H9 (cell line): ENCODE measurements around the gene DENND10. TPM values are rescaled to one million over a fixed set of nuclear protein-coding genes. Genes with fewer than 3 reads are reported as not detected.

Experiments used
- DNase-seq: peaks from one replicate; pipeline ENCODE4 v3.0.0-alpha.2; 2017
- H2AFZ ChIP-seq: one replicate; pipeline ENCODE4 v1.6.1; 2013; ENCODE audit warnings: mild to moderate bottlenecking, low read length, control low read depth, moderate library complexity
- H2AK5ac ChIP-seq: 2 replicates; pipeline ENCODE4 v1.6.1; 2013; ENCODE audit warnings: low read length, control low read depth, mixed read lengths; ENCODE audit not compliant: insufficient read length
- H2BK120ac ChIP-seq: one replicate; pipeline ENCODE4 v1.6.1; 2013; ENCODE audit warnings: low read depth, mild to moderate bottlenecking, low read length, control low read depth, inconsistent platforms; ENCODE audit not compliant: poor library complexity, severe bottlenecking
- H2BK12ac ChIP-seq: 2 replicates; pipeline ENCODE4 v1.6.1; 2013; ENCODE audit warnings: low read length, control low read depth, mixed read lengths, low read depth; ENCODE audit not compliant: insufficient read length
- H2BK15ac ChIP-seq: 2 replicates; pipeline ENCODE4 v1.6.1; 2013; ENCODE audit warnings: low read depth, low read length, control low read depth
- H2BK20ac ChIP-seq: one replicate; pipeline ENCODE4 v1.6.1; 2013; ENCODE audit warnings: low read depth, mild to moderate bottlenecking, low read length, control low read depth, inconsistent platforms; ENCODE audit not compliant: poor library complexity, severe bottlenecking
- H2BK5ac ChIP-seq: 2 replicates; pipeline ENCODE4 v1.6.1; 2013; ENCODE audit warnings: low read length, control low read depth, mixed read lengths; ENCODE audit not compliant: insufficient read length
- H3K14ac ChIP-seq: 2 replicates; pipeline ENCODE4 v1.6.1; 2013; ENCODE audit warnings: low read length, control low read depth; ENCODE audit not compliant: insufficient read depth
- H3K18ac ChIP-seq: 2 replicates; pipeline ENCODE4 v1.6.1; 2013; ENCODE audit warnings: low read depth, mild to moderate bottlenecking, mixed read lengths, low read length, control low read depth; ENCODE audit not compliant: insufficient read length
- H3K23ac ChIP-seq: 2 replicates; pipeline ENCODE4 v1.6.1; 2013; ENCODE audit warnings: low read length, control low read depth, mixed read lengths, low read depth; ENCODE audit not compliant: insufficient read length
- H3K23me2 ChIP-seq: 2 replicates; pipeline ENCODE4 v1.6.1; 2013; ENCODE audit warnings: low read depth, mild to moderate bottlenecking, mixed read lengths, low read length, control low read depth; ENCODE audit not compliant: insufficient read length, poor library complexity, severe bottlenecking
- H3K27ac ChIP-seq: 2 replicates; pipeline ENCODE4 v1.5.1; 2013; ENCODE audit warnings: low read length, control low read depth, mixed read lengths, low read depth; ENCODE audit not compliant: insufficient read length
- H3K27me3 ChIP-seq: 2 replicates; pipeline ENCODE4 v1.6.1; 2013; ENCODE audit warnings: low read length, control low read depth, inconsistent platforms; ENCODE audit not compliant: insufficient read depth
- H3K4ac ChIP-seq: 2 replicates; pipeline ENCODE4 v1.6.1; 2013; ENCODE audit warnings: low read depth, mild to moderate bottlenecking, control low read depth, inconsistent platforms, low read length, moderate library complexity
- H3K4me1 ChIP-seq: 2 replicates; pipeline ENCODE4 v1.6.1; 2013; ENCODE audit warnings: low read length, control low read depth, inconsistent platforms; ENCODE audit not compliant: insufficient read depth
- H3K4me2 ChIP-seq: 2 replicates; pipeline ENCODE4 v1.6.1; 2013; ENCODE audit warnings: low read length, control low read depth, mixed read lengths; ENCODE audit not compliant: insufficient read length, insufficient read depth
- H3K56ac ChIP-seq: 2 replicates; pipeline ENCODE4 v1.6.1; 2013; ENCODE audit warnings: low read depth, mild to moderate bottlenecking, mixed read lengths, low read length, control low read depth; ENCODE audit not compliant: insufficient read length
- H3K79me1 ChIP-seq: 2 replicates; pipeline ENCODE4 v1.6.1; 2013; ENCODE audit warnings: low read depth, mild to moderate bottlenecking, moderate library complexity, low read length, control low read depth, inconsistent platforms; ENCODE audit not compliant: insufficient read depth, poor library complexity, severe bottlenecking
- H3K79me2 ChIP-seq: 2 replicates; pipeline ENCODE4 v1.6.1; 2013; ENCODE audit warnings: low read length, control low read depth, inconsistent platforms; ENCODE audit not compliant: insufficient read depth
- H3K9ac ChIP-seq: 2 replicates; pipeline ENCODE4 v1.6.1; 2013; ENCODE audit warnings: low read length, control low read depth, mixed read lengths; ENCODE audit not compliant: insufficient read length; ENCODE audit errors: extremely low read depth
- H3K9me3 ChIP-seq: one replicate; pipeline ENCODE4 v1.6.1; 2013; ENCODE audit warnings: low read depth, low read length, inconsistent platforms; ENCODE audit not compliant: control insufficient read depth
- H3T11ph ChIP-seq: one replicate; pipeline ENCODE4 v1.6.1; 2013; ENCODE audit warnings: mild to moderate bottlenecking, low read length, control low read depth, inconsistent platforms
- H4K20me1 ChIP-seq: one replicate; pipeline ENCODE4 v1.6.1; 2013; ENCODE audit not compliant: control insufficient read depth, insufficient read length, insufficient read depth
- H4K5ac ChIP-seq: 2 replicates; pipeline ENCODE4 v1.6.1; 2013; ENCODE audit warnings: low read depth, mild to moderate bottlenecking, mixed read lengths, low read length, control low read depth; ENCODE audit not compliant: insufficient read length
- H4K8ac ChIP-seq: replicated peaks from 2 replicates; pipeline ENCODE4 v1.6.1; 2013; ENCODE audit warnings: low read length, control low read depth, mixed read lengths, low read depth; ENCODE audit not compliant: insufficient read length
- H4K91ac ChIP-seq: 2 replicates; pipeline ENCODE4 v1.6.1; 2013; ENCODE audit warnings: low read depth, mild to moderate bottlenecking, moderate library complexity, mixed read lengths, low read length, control low read depth; ENCODE audit not compliant: insufficient read length
- H3K27ac Mint-ChIP-seq, 3 experiments: 2 replicates in 2 of 3; 3 replicates in 1 of 3; pipeline ENCODE4 v1.8.0; 2020 to 2021; ENCODE audit warnings: mixed read lengths in 3 of 3, mild to moderate bottlenecking in 1 of 3, moderate library complexity in 1 of 3
- H3K27me3 Mint-ChIP-seq: 2 replicates; pipeline ENCODE4 v1.8.0; 2021; ENCODE audit warnings: low read depth, mild to moderate bottlenecking, moderate library complexity, mixed read lengths
- H3K36me3 Mint-ChIP-seq, 3 experiments: 2 replicates in 2 of 3; 3 replicates in 1 of 3; pipeline ENCODE4 v1.8.0; 2020 to 2021; ENCODE audit warnings: low read depth in 3 of 3, mixed read lengths in 3 of 3; ENCODE audit not compliant: insufficient read depth in 1 of 3
- H3K4me1 Mint-ChIP-seq, 2 experiments: 2 replicates each; pipeline ENCODE4 v1.8.0; 2020; ENCODE audit warnings: mixed read lengths in 2 of 2
- H3K4me3 Mint-ChIP-seq, 2 experiments: 2 replicates in 1 of 2; 3 replicates in 1 of 2; pipeline ENCODE4 v1.8.0; 2020 to 2021; ENCODE audit warnings: mild to moderate bottlenecking in 2 of 2, mixed read lengths in 2 of 2, moderate library complexity in 1 of 2
- H3K9me3 Mint-ChIP-seq, 2 experiments: 2 replicates in 1 of 2; 3 replicates in 1 of 2; pipeline ENCODE4 v1.8.0; 2020; ENCODE audit warnings: mild to moderate bottlenecking in 2 of 2, mixed read lengths in 2 of 2, moderate library complexity in 1 of 2
- WGBS: extraction: QIAGEN DNeasy Blood & Tissue Kit; methylation state at CpG from one replicate; pipeline ENCODE4 v1.1.7; 2013; ENCODE audit warnings: missing lambda C conversion rate, low lambda C conversion rate, mixed read lengths; ENCODE audit not compliant: insufficient read length; ENCODE audit errors: extremely low coverage; 5-methylcytosine and 5-hydroxymethylcytosine counted together
- total RNA-seq: library from RNA; stranded (reverse); gene quantifications from 2 replicates; pipeline ENCODE4 v1.2.1, GENCODE V29; 2021
- TF ChIP-seq, protein P1 (sequence below): fragments of 200-600 bp; sonication (generic); conservative IDR thresholded peaks from 3 replicates; pipeline ENCODE4 v1.8.0; 2021; ENCODE audit warnings: antibody characterized with exemption, mild to moderate bottlenecking

Gene DENND10
- total RNA-seq, 1 experiment from 2014 or later: 63.2 TPM

DNA sequence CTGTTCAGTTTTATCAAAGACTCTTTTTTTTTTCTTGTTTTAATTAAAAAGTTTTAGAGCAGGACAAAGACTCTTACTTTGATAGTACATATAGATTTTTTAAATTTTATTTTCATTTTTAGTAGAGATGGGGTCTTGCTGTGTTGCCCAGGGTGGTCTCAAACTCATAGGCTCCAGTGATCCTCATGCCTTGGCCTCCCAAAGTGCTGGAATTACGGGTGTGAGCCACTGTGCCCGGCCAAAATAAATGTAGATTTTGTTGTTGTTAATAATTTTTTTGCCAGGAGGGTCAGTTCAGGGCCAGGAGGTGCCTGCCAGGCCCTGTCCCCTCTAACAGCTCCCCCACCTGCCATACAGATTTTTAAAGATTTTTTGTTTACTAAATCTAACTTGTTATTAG lies 17.0 kb downstream of the DENND10 start:
- no peak overlapping the region for H3K4me3 Mint-ChIP-seq
- TF ChIP-seq, protein P1, sequence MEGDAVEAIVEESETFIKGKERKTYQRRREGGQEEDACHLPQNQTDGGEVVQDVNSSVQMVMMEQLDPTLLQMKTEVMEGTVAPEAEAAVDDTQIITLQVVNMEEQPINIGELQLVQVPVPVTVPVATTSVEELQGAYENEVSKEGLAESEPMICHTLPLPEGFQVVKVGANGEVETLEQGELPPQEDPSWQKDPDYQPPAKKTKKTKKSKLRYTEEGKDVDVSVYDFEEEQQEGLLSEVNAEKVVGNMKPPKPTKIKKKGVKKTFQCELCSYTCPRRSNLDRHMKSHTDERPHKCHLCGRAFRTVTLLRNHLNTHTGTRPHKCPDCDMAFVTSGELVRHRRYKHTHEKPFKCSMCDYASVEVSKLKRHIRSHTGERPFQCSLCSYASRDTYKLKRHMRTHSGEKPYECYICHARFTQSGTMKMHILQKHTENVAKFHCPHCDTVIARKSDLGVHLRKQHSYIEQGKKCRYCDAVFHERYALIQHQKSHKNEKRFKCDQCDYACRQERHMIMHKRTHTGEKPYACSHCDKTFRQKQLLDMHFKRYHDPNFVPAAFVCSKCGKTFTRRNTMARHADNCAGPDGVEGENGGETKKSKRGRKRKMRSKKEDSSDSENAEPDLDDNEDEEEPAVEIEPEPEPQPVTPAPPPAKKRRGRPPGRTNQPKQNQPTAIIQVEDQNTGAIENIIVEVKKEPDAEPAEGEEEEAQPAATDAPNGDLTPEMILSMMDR: no peak
- peaks cover 31 to 79% (median 67%) of the 10 kb centered on the region in 3 experiments for H3K36me3 Mint-ChIP-seq

More for the DNA sequence above, 17.0 kb downstream of the DENND10 start:
- H3K23ac ChIP-seq: no peak overlapping the region
- WGBS: no CpG with 5 or more reads among the region's 2 CpGs
- H2BK20ac ChIP-seq: no peak overlapping the region
- H3K27ac ChIP-seq: no peak overlapping the region
- H3K4ac ChIP-seq: no peak overlapping the region
- no peaks in the 10 kb centered on the region for H3K9me3 ChIP-seq
- H2BK120ac ChIP-seq: no peak overlapping the region
- H3T11ph ChIP-seq: no peak overlapping the region
- H3K18ac ChIP-seq: no peak overlapping the region
- H3K27me3 ChIP-seq: no peaks in the 10 kb centered on the region
- no peaks in the 10 kb centered on the region for H3K27me3 Mint-ChIP-seq
- H3K9ac ChIP-seq: no peak overlapping the region
- no peak overlapping the region for H4K5ac ChIP-seq
- H3K56ac ChIP-seq: no peak overlapping the region
- no peaks in the 10 kb centered on the region for H3K4me1 ChIP-seq
- no peak overlapping the region for H4K91ac ChIP-seq
- no peak overlapping the region for H2BK15ac ChIP-seq
- no peak overlapping the region for H2AFZ ChIP-seq
- no peak overlapping the region for H2AK5ac ChIP-seq
- no peaks in the 10 kb centered on the region for H3K4me1 Mint-ChIP-seq
- no peak overlapping the region for H3K4me2 ChIP-seq
- H4K8ac ChIP-seq: no peak overlapping the region
- no peak overlapping the region for H3K14ac ChIP-seq
- H3K79me2 ChIP-seq: no peaks in the 10 kb centered on the region
- H3K9me3 Mint-ChIP-seq: no peaks in the 10 kb centered on the region
- no peaks in the 10 kb centered on the region for H3K79me1 ChIP-seq
- no peak overlapping the region for H2BK12ac ChIP-seq
- no peaks in the 10 kb centered on the region for H4K20me1 ChIP-seq
- H3K23me2 ChIP-seq: no peaks in the 10 kb centered on the region
- no peak for DNase-seq
- no peak overlapping the region for H2BK5ac ChIP-seq
- H3K27ac Mint-ChIP-seq: no peak overlapping the region
